Measurements from ENCODE around the gene FAN1.

The FAN1 gene

DNA sequence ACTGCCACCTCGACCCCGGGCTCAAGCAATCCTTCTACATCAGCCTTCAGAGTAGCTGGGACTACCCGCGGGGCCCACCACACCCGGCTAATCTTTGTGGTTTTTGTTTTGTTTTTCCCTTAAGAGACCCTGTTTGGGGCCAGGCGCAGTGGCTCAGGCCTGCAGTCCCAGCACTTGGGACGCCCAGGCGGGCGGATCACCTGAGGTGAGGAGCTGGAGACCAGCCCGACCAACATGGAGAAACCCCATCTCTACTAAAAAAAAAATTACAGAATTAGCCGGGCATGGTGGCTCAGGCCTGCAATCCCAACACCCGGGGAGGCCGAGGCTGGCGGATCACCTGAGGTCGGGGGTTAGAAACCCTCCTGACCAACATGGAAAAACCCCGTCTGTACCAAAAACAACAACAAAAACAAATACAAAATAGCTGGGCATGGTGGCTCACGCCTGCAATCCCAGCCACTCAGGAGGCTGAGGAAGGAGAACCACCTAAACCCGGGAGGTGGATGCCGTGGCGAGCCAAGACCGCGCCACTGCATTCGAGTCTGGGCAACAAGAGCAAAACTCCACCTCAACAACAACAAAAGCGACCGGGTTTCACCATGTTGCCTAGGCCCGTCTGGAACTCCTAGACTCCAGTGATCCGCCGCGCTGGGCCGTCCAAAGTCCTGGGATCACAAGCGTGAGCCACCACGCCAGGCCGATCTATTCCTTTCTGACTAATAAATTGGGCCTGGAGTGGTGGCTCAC is 8.1 kb upstream of the FAN1 start:
- Histone ChIP-seq H3K9me3 (ENCODE audit: severe bottlenecking) (no peaks in the 10 kb centered on the region), H3K27ac (no peak overlapping the region)
- TF ChIP-seq, protein P1, sequence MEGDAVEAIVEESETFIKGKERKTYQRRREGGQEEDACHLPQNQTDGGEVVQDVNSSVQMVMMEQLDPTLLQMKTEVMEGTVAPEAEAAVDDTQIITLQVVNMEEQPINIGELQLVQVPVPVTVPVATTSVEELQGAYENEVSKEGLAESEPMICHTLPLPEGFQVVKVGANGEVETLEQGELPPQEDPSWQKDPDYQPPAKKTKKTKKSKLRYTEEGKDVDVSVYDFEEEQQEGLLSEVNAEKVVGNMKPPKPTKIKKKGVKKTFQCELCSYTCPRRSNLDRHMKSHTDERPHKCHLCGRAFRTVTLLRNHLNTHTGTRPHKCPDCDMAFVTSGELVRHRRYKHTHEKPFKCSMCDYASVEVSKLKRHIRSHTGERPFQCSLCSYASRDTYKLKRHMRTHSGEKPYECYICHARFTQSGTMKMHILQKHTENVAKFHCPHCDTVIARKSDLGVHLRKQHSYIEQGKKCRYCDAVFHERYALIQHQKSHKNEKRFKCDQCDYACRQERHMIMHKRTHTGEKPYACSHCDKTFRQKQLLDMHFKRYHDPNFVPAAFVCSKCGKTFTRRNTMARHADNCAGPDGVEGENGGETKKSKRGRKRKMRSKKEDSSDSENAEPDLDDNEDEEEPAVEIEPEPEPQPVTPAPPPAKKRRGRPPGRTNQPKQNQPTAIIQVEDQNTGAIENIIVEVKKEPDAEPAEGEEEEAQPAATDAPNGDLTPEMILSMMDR (IDR thresholded peaks at IDR 0.05; ENCODE audit: low read depth, low read length): no peak

DNA sequence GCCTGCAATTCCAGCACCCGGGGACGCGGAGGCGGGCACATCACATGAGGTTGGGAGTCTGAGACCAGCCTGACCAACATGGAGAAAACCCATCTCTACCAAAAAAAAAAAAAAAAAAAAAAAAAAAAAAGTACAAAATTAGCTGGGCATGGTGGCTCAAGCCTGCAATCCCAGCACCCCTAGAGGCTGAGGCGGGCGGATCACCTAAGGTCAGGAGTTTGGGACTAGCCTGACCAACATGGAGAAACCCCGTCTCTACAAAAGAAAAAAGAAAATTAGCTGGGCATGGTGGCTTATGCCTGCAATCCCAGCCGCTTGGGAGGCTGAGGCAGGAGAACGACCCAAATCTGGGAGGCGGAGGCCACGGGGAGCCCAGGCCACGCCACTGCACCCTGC is 7.5 kb upstream of the FAN1 start:
- Histone ChIP-seq H3K27me3 (ENCODE audit: insufficient read depth, low read depth, severe bottlenecking) (no peaks in the 10 kb centered on the region), H3K27ac (no peak overlapping the region), H3K9me3 (ENCODE audit: severe bottlenecking) (no peaks in the 10 kb centered on the region), H3K4me3 (ENCODE audit: low read depth, low read length) (no peak overlapping the region), H3K36me3 (no peaks in the 10 kb centered on the region)
- TF ChIP-seq, protein P1 (IDR thresholded peaks at IDR 0.05; ENCODE audit: low read depth, low read length): no peak
- no peak for DNase-seq

More for the DNA sequence above, 8.1 kb upstream of the FAN1 start:
- no peak for DNase-seq
- Histone ChIP-seq H3K4me3 (ENCODE audit: low read depth, low read length) (no peak overlapping the region), H3K27me3 (ENCODE audit: insufficient read depth, low read depth, severe bottlenecking) (no peaks in the 10 kb centered on the region), H3K36me3 (no peaks in the 10 kb centered on the region)

DNA sequence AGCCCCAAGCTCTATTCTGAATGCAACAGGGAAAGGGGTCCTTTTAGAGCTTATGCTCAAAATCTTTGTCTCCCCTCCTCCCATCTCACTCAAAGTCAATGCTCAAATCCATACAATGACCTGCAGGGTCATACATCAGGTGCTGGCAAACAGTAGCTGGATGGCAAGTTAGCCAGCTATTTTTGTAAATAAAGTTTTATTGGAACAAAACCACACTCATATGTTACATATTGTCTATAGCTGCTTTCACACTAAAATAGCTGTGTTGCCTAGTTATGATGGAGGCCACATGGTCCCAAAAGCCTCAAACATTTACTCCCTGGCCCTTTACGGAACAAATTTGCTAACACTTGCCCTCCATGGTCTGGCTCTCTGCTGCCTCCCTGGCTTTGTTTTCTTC is 1.8 kb upstream of the FAN1 start:
- Histone ChIP-seq H3K36me3 (peaks cover 20% of the 10 kb centered on the region), H3K4me3 (ENCODE audit: low read depth, low read length) (no peak overlapping the region), H3K9me3 (ENCODE audit: severe bottlenecking) (no peaks in the 10 kb centered on the region), H3K27ac (no peak overlapping the region), H3K27me3 (ENCODE audit: insufficient read depth, low read depth, severe bottlenecking) (no peaks in the 10 kb centered on the region)
- DNase-seq: no peak
- TF ChIP-seq, protein P1 (IDR thresholded peaks at IDR 0.05; ENCODE audit: low read depth, low read length): no peak

DNA sequence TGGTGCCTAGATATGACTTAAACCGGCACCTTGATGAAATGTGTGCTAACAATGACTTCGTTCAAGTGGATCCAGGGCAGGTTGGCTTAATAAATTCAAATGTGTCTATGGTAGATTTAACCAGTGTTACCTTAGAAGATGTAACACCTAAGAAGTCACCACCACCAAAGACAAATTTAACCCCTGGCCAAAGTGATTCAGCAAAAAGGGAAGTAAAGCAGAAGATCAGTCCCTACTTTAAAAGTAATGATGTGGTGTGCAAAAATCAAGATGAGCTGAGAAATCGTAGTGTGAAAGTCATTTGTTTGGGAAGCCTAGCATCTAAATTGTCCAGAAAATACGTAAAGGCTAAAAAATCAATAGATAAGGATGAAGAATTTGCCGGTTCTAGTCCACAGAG is 1.1 kb downstream of the FAN1 start:
- H3K36me3 ChIP-seq: peaks cover 40% of the 10 kb centered on the region
- no peaks in the 10 kb centered on the region for H3K9me3 ChIP-seq (ENCODE audit: severe bottlenecking)
- no peaks in the 10 kb centered on the region for H3K27me3 ChIP-seq (ENCODE audit: insufficient read depth, low read depth, severe bottlenecking)
- TF ChIP-seq, protein P1 (IDR thresholded peaks at IDR 0.05; ENCODE audit: low read depth, low read length): no peak
- no peak overlapping the region for H3K27ac ChIP-seq
- DNase-seq: no peak
- H3K4me3 ChIP-seq (ENCODE audit: low read depth, low read length): no peak overlapping the region

DNA sequence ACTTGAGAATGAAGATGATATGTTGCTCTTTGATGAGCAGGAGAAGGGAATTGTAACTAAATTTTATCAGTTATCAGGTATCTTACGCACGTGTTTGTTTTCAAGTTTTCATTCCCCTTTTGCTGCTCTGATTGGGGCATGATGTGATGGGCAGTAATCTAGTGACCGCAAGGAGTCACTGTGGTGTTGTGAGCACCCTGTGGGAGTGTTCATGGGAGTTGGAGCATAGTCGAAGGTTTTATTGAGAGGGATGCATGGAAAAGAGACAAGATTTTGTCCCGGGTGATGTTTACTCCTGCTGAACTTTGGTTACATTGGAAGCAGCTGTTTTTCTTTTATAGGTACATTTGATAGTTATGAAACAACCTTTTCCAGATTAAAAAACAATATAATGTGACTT is 2.1 kb downstream of the FAN1 start:
- peaks cover 47% of the 10 kb centered on the region for H3K36me3 ChIP-seq
- H3K27me3 ChIP-seq (ENCODE audit: insufficient read depth, low read depth, severe bottlenecking): no peaks in the 10 kb centered on the region
- TF ChIP-seq, protein P1 (IDR thresholded peaks at IDR 0.05; ENCODE audit: low read depth, low read length): no peak
- H3K27ac ChIP-seq: no peak overlapping the region
- no peak for DNase-seq
- no peak overlapping the region for H3K4me3 ChIP-seq (ENCODE audit: low read depth, low read length)
- no peaks in the 10 kb centered on the region for H3K9me3 ChIP-seq (ENCODE audit: severe bottlenecking)

DNA sequence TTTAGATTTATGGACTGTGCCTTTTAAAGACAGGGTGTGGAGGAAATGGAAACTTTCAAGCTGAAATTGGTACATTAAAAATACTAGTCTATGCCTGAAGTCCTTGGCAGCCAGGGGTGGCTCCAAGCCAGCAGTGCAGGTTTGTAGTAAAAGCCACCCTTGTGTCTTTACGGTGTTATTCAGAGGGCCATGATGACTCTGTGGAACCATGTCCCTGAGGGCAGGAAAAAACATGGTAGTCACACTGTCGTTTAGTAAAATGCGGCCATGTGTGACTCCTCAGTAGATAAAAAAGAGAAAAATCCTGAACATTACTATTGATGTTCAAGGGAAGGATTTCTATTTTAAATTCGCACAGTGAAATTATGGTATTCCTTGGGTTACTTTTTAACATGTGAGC is 2.7 kb downstream of the FAN1 start:
- Histone ChIP-seq H3K27me3 (ENCODE audit: insufficient read depth, low read depth, severe bottlenecking) (no peaks in the 10 kb centered on the region), H3K9me3 (ENCODE audit: severe bottlenecking) (no peaks in the 10 kb centered on the region), H3K4me3 (ENCODE audit: low read depth, low read length) (no peak overlapping the region), H3K27ac (no peak overlapping the region), H3K36me3 (peaks cover 48% of the 10 kb centered on the region)
- TF ChIP-seq, protein P1 (IDR thresholded peaks at IDR 0.05; ENCODE audit: low read depth, low read length): no peak
- DNase-seq: no peak

All from WERI-Rb-1 (cell line).